Cardiac muscle cell (in vitro differentiated cells and primary cell): Measurements from ENCODE around the gene PAQR8. TPM values are rescaled to one million over a fixed set of nuclear protein-coding genes. Genes with fewer than 3 reads are reported as not detected.
A peak's percentile ranks its signal among the peaks of the same experiment; 100 is the strongest.

Experiments
- DNase-seq, 2 donors: peaks; one replicate each; pipeline versions ENCODE4 v3.0.0 to v3.0.0-alpha.2; 2010 to 2017; ENCODE audit warnings: low read depth in 1 of 2, low spot score in 1 of 2
- H3K27ac ChIP-seq: fragments of 200-600 bp; sonication (generic); 2 replicates; pipeline ENCODE4 v1.5.1; 2016
- H3K27me3 ChIP-seq: fragments of 200-600 bp; sonication (generic); 2 replicates; pipeline ENCODE4 v1.6.0; 2016; ENCODE audit warnings: control low read depth
- H3K36me3 ChIP-seq: fragments of 200-600 bp; sonication (generic); 2 replicates; pipeline ENCODE4 v1.5.1; 2016; ENCODE audit warnings: control low read depth
- H3K4me1 ChIP-seq: fragments of 200-600 bp; sonication (generic); 2 replicates; pipeline ENCODE4 v1.8.1; 2017; ENCODE audit warnings: low read depth, mild to moderate bottlenecking, mixed run types
- H3K4me3 ChIP-seq: fragments of 200-600 bp; sonication (generic); 2 replicates; pipeline ENCODE4 v1.5.1; 2016; ENCODE audit warnings: mild to moderate bottlenecking
- H3K9me3 ChIP-seq: fragments of 200-600 bp; sonication (generic); 2 replicates; pipeline ENCODE4 v1.5.1; 2017; ENCODE audit warnings: low read depth, mild to moderate bottlenecking, control low read depth
- polyA plus RNA-seq: library from polyadenylated mRNA; unstranded; fragments of >200 nt; fragmentation: Nextera tagmentation; extraction: Ambion mirVana; gene quantifications from 2 replicates; pipeline ENCODE4 v1.2.1, GENCODE V29; 2016
- total RNA-seq: library from RNA; depleted of rRNA; stranded (reverse); fragments of >200 nt; gene quantifications from 2 replicates; pipeline ENCODE4 v1.2.3, GENCODE V29; 2016
- TF ChIP-seq, protein P1 (sequence below): IDR thresholded peaks from 2 replicates; pipeline ENCODE4 v1.5.1; 2012; ENCODE audit warnings: low read depth, mild to moderate bottlenecking, low read length

The PAQR8 gene
- total and polyA plus RNA-seq, 2 experiments from 2014 or later: 15.5 to 16.8 TPM

DNA sequence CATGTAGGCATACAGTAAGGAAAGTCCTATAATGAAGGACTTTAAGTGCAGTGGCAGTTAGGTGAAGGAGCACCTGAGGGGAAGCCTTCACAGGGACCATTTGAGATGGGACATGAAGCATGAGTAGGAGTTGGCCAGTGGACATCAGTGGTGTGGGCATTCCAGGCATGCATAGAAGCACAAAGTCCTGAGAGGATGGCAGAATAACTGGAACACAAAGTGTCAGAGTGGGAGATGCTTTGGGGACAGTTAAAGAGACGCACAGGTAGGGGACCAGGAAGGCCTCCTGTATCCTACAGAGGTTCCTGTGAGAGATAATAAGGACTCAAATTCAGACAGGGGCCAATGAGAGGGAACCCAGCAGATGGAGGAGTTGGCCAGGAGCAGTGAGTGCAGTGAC lies 31.8 kb downstream of the PAQR8 start:
- no peaks in the 10 kb centered on the region for H3K36me3 ChIP-seq
- no peak overlapping the region for H3K4me3 ChIP-seq
- no peaks in the 10 kb centered on the region for H3K27me3 ChIP-seq
- TF ChIP-seq, protein P1, sequence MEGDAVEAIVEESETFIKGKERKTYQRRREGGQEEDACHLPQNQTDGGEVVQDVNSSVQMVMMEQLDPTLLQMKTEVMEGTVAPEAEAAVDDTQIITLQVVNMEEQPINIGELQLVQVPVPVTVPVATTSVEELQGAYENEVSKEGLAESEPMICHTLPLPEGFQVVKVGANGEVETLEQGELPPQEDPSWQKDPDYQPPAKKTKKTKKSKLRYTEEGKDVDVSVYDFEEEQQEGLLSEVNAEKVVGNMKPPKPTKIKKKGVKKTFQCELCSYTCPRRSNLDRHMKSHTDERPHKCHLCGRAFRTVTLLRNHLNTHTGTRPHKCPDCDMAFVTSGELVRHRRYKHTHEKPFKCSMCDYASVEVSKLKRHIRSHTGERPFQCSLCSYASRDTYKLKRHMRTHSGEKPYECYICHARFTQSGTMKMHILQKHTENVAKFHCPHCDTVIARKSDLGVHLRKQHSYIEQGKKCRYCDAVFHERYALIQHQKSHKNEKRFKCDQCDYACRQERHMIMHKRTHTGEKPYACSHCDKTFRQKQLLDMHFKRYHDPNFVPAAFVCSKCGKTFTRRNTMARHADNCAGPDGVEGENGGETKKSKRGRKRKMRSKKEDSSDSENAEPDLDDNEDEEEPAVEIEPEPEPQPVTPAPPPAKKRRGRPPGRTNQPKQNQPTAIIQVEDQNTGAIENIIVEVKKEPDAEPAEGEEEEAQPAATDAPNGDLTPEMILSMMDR: no peak
- no peaks in the 10 kb centered on the region for H3K9me3 ChIP-seq
- H3K4me1 ChIP-seq: no peaks in the 10 kb centered on the region
- no peak for DNase-seq
- H3K27ac ChIP-seq: no peak overlapping the region

- Histone ChIP-seq H3K4me3 (no peak overlapping the region), H3K27me3 (no peaks in the 10 kb centered on the region), H3K4me1 (peaks cover 1% of the 10 kb centered on the region), H3K36me3 (no peaks in the 10 kb centered on the region), H3K9me3 (no peaks in the 10 kb centered on the region), H3K27ac (no peak overlapping the region)
- TF ChIP-seq, protein P1: no peak
- no peak for DNase-seq
These were observed 32.3 kb downstream of the PAQR8 start for GRCh38 chr6:52394251-52394666.

DNA sequence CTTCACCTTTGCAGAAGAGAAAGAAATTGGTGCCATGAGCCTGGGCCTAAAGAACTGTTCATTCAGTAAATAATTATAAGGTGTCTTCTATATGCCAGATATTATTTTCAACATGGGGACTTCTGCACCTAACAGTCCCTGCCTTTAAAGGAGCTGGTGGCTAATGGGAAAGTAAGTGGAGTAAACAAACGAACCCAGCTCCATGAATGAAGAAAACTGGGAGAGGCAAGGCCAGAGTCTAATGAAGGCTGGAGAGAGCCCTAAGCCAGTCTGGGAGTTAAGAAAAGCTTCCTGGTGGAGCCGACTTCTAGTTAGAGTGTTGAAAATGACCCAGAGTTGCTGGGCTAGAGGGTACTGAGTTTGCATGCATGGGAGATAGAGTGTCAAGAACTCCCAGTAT lies 34.0 kb downstream of the PAQR8 start:
- TF ChIP-seq, protein P1: no peak
- peaks cover 5% of the 10 kb centered on the region for H3K4me1 ChIP-seq
- no peak for DNase-seq
- no peak overlapping the region for H3K4me3 ChIP-seq
- no peak overlapping the region for H3K27ac ChIP-seq
- H3K9me3 ChIP-seq: no peaks in the 10 kb centered on the region
- no peaks in the 10 kb centered on the region for H3K36me3 ChIP-seq
- no peaks in the 10 kb centered on the region for H3K27me3 ChIP-seq

GRCh38 chr6:52399511-52400312 lies 37.8 kb downstream of the PAQR8 start:
- Histone ChIP-seq H3K27ac (peak overlapping the region; percentile 53), H3K9me3 (no peaks in the 10 kb centered on the region), H3K4me3 (no peak overlapping the region), H3K36me3 (no peaks in the 10 kb centered on the region), H3K4me1 (peaks cover 5% of the 10 kb centered on the region), H3K27me3 (no peaks in the 10 kb centered on the region)
- peak; percentile 72 to 77 for DNase-seq
- TF ChIP-seq, protein P1: peak; percentile 88

- TF ChIP-seq, protein P1: no peak
- Histone ChIP-seq H3K27ac (no peak overlapping the region), H3K4me1 (peaks cover 5% of the 10 kb centered on the region), H3K9me3 (no peaks in the 10 kb centered on the region), H3K36me3 (no peaks in the 10 kb centered on the region), H3K4me3 (no peak overlapping the region), H3K27me3 (no peaks in the 10 kb centered on the region)
- no peak for DNase-seq
These were observed 38.5 kb downstream of the PAQR8 start for GRCh38 chr6:52400313-52401041.
